Glomerular endothelial cell (primary cell): ENCODE measurements around the gene MCMBP. TPM values are rescaled to one million over a fixed set of nuclear protein-coding genes. Genes with fewer than 3 reads are reported as not detected.
"Not testable (repeated sequence)": the region's sequence is repeated elsewhere in the genome, so short reads cannot be mapped to it uniquely, and the experiment has no call there.

Experiments
- DNase-seq: peaks from one replicate; pipeline ENCODE4 v3.0.0-alpha.2; 2011; ENCODE audit warnings: low read depth, low spot score; ENCODE audit errors: extremely low read depth
- total RNA-seq: library from RNA; depleted of rRNA; stranded (reverse); fragments of >200 nt; gene quantifications from 2 replicates; pipeline ENCODE4 v1.2.3, GENCODE V29; 2015

The MCMBP gene
- total RNA-seq, 1 donor from 2014 or later, result 55.8 TPM

- no peak for DNase-seq
These were observed 5.9 kb upstream of the MCMBP start for GRCh38 chr10:119878524-119878923.

GRCh38 chr10:119872860-119873681 lies 428 bp upstream of the MCMBP start:
- DNase-seq, result no peak

- DNase-seq, result no peak
These were observed 598 bp downstream of the MCMBP start for GRCh38 chr10:119871881-119872609.

GRCh38 chr10:119869398-119869797 lies 3.2 kb downstream of the MCMBP start:
- not testable (repeated sequence) for DNase-seq

GRCh38 chr10:119867317-119867716 lies 5.3 kb downstream of the MCMBP start:
- DNase-seq, result no peak

GRCh38 chr10:119865699-119866240 lies 6.9 kb downstream of the MCMBP start:
- DNase-seq, result no peak

GRCh38 chr10:119863951-119864565 lies 8.6 kb downstream of the MCMBP start:
- no peak for DNase-seq

- DNase-seq, result no peak
These were observed 10.1 kb downstream of the MCMBP start for GRCh38 chr10:119862524-119862923.

GRCh38 chr10:119860866-119861607 lies 11.6 kb downstream of the MCMBP start:
- DNase-seq, result no peak

GRCh38 chr10:119859420-119860258 lies 13.0 kb downstream of the MCMBP start:
- peak; percentile 45 for DNase-seq

- no peak for DNase-seq
These were observed 14.6 kb downstream of the MCMBP start for GRCh38 chr10:119858063-119858462.

GRCh38 chr10:119853574-119853973 lies 19.1 kb downstream of the MCMBP start:
- DNase-seq, result no peak

- no peak for DNase-seq
These were observed 19.8 kb downstream of the MCMBP start for GRCh38 chr10:119852822-119853221.

GRCh38 chr10:119852277-119852676 lies 20.4 kb downstream of the MCMBP start:
- no peak for DNase-seq

- no peak for DNase-seq
These were observed 22.7 kb downstream of the MCMBP start for GRCh38 chr10:119849944-119850343.

- DNase-seq, result no peak
These were observed 23.4 kb downstream of the MCMBP start for GRCh38 chr10:119849031-119849789.

- no peak for DNase-seq
These were observed 27.0 kb downstream of the MCMBP start for GRCh38 chr10:119845656-119846055.

GRCh38 chr10:119834188-119834587 lies 38.5 kb downstream of the MCMBP start:
- DNase-seq, result no peak

GRCh38 chr10:119832951-119833350 lies 39.7 kb downstream of the MCMBP start:
- DNase-seq, result no peak
